ENCODE data around the gene BMS1.

DNA sequence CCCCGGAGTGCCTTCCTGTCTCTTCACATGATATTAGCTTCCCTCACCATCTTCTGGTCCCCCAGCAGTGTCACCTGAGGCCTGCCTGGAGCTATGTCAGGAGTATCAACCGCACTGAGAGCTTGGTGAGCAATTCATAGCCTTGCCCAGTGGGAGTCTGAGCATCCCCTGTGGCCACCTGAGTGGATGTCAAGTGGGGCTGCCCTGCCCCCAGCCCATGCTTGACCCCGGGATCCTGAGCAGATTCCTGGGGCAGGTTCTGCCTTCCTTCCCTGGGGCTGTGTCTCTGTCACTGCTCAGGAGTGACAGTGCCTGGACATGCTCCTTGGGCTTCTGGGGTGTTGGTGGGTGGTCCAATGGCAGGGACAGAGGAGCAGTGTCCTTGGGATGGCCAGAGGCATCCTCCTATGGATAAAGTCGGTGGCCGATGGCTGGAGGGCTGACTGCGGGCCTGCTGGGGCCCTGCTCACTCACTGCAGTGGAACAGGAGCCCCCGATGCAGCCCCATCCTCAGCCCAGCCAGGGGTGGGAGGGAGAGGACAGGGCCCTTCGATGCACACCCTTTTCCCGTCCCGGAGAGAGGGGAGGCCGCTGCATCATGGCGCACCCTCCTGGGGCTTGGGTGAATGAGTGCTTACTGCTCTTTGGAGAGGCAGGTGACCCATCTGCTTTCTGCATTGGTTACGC is 95.7 kb downstream of the BMS1 start:
- TF ChIP-seq, protein P1, sequence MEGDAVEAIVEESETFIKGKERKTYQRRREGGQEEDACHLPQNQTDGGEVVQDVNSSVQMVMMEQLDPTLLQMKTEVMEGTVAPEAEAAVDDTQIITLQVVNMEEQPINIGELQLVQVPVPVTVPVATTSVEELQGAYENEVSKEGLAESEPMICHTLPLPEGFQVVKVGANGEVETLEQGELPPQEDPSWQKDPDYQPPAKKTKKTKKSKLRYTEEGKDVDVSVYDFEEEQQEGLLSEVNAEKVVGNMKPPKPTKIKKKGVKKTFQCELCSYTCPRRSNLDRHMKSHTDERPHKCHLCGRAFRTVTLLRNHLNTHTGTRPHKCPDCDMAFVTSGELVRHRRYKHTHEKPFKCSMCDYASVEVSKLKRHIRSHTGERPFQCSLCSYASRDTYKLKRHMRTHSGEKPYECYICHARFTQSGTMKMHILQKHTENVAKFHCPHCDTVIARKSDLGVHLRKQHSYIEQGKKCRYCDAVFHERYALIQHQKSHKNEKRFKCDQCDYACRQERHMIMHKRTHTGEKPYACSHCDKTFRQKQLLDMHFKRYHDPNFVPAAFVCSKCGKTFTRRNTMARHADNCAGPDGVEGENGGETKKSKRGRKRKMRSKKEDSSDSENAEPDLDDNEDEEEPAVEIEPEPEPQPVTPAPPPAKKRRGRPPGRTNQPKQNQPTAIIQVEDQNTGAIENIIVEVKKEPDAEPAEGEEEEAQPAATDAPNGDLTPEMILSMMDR (IDR thresholded peaks at IDR 0.05) = no peak
- TF ChIP-seq, protein P2, sequence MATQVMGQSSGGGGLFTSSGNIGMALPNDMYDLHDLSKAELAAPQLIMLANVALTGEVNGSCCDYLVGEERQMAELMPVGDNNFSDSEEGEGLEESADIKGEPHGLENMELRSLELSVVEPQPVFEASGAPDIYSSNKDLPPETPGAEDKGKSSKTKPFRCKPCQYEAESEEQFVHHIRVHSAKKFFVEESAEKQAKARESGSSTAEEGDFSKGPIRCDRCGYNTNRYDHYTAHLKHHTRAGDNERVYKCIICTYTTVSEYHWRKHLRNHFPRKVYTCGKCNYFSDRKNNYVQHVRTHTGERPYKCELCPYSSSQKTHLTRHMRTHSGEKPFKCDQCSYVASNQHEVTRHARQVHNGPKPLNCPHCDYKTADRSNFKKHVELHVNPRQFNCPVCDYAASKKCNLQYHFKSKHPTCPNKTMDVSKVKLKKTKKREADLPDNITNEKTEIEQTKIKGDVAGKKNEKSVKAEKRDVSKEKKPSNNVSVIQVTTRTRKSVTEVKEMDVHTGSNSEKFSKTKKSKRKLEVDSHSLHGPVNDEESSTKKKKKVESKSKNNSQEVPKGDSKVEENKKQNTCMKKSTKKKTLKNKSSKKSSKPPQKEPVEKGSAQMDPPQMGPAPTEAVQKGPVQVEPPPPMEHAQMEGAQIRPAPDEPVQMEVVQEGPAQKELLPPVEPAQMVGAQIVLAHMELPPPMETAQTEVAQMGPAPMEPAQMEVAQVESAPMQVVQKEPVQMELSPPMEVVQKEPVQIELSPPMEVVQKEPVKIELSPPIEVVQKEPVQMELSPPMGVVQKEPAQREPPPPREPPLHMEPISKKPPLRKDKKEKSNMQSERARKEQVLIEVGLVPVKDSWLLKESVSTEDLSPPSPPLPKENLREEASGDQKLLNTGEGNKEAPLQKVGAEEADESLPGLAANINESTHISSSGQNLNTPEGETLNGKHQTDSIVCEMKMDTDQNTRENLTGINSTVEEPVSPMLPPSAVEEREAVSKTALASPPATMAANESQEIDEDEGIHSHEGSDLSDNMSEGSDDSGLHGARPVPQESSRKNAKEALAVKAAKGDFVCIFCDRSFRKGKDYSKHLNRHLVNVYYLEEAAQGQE (IDR thresholded peaks at IDR 0.05; ENCODE audit: insufficient read depth in 1 of 2, low read depth in 2 of 2, low read length in 1 of 2) = no peak
- no peak for TF ChIP-seq POLR2AphosphoS5 (IDR thresholded peaks at IDR 0.05; ENCODE audit: low read depth, low read length)
